GM12878 (cell line): ENCODE measurements around the gene MAB21L3.

ENCODE experiments used
- CHD4 ChIP-seq: fragments of 200-600 bp; sonication (generic); IDR thresholded peaks from 2 replicates; pipeline ENCODE4 v1.6.1; 2016; ENCODE audit warnings: mild to moderate bottlenecking
- CREB1 ChIP-seq: IDR thresholded peaks from 2 replicates; pipeline ENCODE4 v1.6.1; 2012; ENCODE audit warnings: low read depth, mild to moderate bottlenecking, inconsistent platforms
- CTCF ChIP-seq, 3 experiments: IDR thresholded peaks in 2 of 3; conservative IDR thresholded peaks in 1 of 3; 2 replicates each; pipeline ENCODE4 v1.5.1; 2011; ENCODE audit warnings: low read depth in 3 of 3, low read length in 3 of 3, mild to moderate bottlenecking in 3 of 3, control low read depth in 2 of 3, moderate library complexity in 2 of 3, inconsistent platforms in 1 of 3, mixed read lengths in 1 of 3; ENCODE audit not compliant: control insufficient read depth in 2 of 3, insufficient read depth in 1 of 3; ENCODE audit errors: extremely low read depth in 1 of 3
- ESRRA ChIP-seq: IDR thresholded peaks from 2 replicates; pipeline ENCODE4 v1.6.1; 2012; ENCODE audit warnings: mild to moderate bottlenecking, low read length, improper control_type of control experiment
- FOXM1 ChIP-seq: IDR thresholded peaks from 2 replicates; pipeline ENCODE4 v1.6.1; 2012; ENCODE audit warnings: low read depth, mild to moderate bottlenecking, inconsistent platforms, low read length, moderate library complexity
- JUNB ChIP-seq: IDR thresholded peaks from 2 replicates; pipeline ENCODE4 v1.6.1; 2016; ENCODE audit warnings: antibody characterized with exemption, mild to moderate bottlenecking
- JUND ChIP-seq: IDR thresholded peaks from 2 replicates; pipeline ENCODE4 v1.6.1; 2012; ENCODE audit warnings: low read depth, mild to moderate bottlenecking, low read length, improper control_type of control experiment, moderate library complexity
- MEF2A ChIP-seq: IDR thresholded peaks from 2 replicates; pipeline ENCODE4 v1.6.1; 2011; ENCODE audit warnings: low read depth, mild to moderate bottlenecking, low read length, moderate library complexity; ENCODE audit not compliant: insufficient read depth
- POLR2A ChIP-seq: IDR thresholded peaks from 2 replicates; pipeline ENCODE4 v1.6.1; 2011; ENCODE audit warnings: low read depth, mild to moderate bottlenecking, low read length
- POLR2AphosphoS5 ChIP-seq: IDR thresholded peaks from 2 replicates; pipeline ENCODE4 v1.6.1; 2011; ENCODE audit warnings: mild to moderate bottlenecking, low read length, inconsistent platforms
- TCF12 ChIP-seq: IDR thresholded peaks from 2 replicates; pipeline ENCODE4 v1.6.1; 2011; ENCODE audit warnings: low read depth, mild to moderate bottlenecking, low read length
- ZNF384 ChIP-seq: IDR thresholded peaks from 2 replicates; pipeline ENCODE4 v1.6.1; 2012; ENCODE audit warnings: low read depth, mild to moderate bottlenecking, low read length, improper control_type of control experiment, borderline replicate concordance

- TF ChIP-seq POLR2A (no peak), CTCF (IDR thresholded peaks at IDR 0.05 in 2 of 3, conservative IDR thresholded peaks at IDR 0.05 in 1 of 3; ENCODE audit: control insufficient read depth in 2 of 3, extremely low read depth in 1 of 3, insufficient read depth in 1 of 3, low read depth in 3 of 3, low read length in 3 of 3) (no peak), POLR2AphosphoS5 (no peak), MEF2A (no peak), FOXM1 (no peak), ZNF384 (no peak), JUND (no peak), TCF12 (no peak), JUNB (no peak), ESRRA (no peak), CHD4 (no peak), CREB1 (no peak)
Observed at GRCh38 chr1:116096013-116096618, 15.1 kb upstream of the MAB21L3 start.
